C4-2B (cell line): Measurements from ENCODE around the gene PTPRR.

Experiments
- CTCF ChIP-seq: fragments of 450-650 bp; conservative IDR thresholded peaks from 2 replicates; pipeline ENCODE4 v1.5.1; 2017; ENCODE audit warnings: mild to moderate bottlenecking
- ZFX ChIP-seq: fragments of 450-650 bp; IDR thresholded peaks from 2 replicates; pipeline ENCODE4 v1.6.1; 2017

- TF ChIP-seq CTCF = no peak
- TF ChIP-seq ZFX = no peak
Observed at GRCh38 chr12:70759161-70759918, 161.2 kb downstream of the PTPRR start.
